ENCODE data around the gene EZH1.

GRCh38 chr17:42690596-42690995, 54.2 kb downstream of the EZH1 start:
- TF ChIP-seq CTCF (IDR thresholded peaks at IDR 0.05) (no peak), TCF7L2 (IDR thresholded peaks at IDR 0.05; ENCODE audit: low read depth, low read length) (no peak), REST (IDR thresholded peaks at IDR 0.05; ENCODE audit: insufficient read depth in 1 of 2, low read depth in 2 of 2, low read length in 1 of 2) (no peak), SIN3A (IDR thresholded peaks at IDR 0.05; ENCODE audit: borderline replicate concordance, insufficient read depth, low read depth, low read length) (no peak)
